ENCODE results near the gene ERCC5. TPM values are rescaled to one million over a fixed set of nuclear protein-coding genes. Genes with fewer than 3 reads are reported as not detected.

ERCC5 gene
- total and polyA plus RNA-seq, 5 donors, result 28.4 to 34.4 (median 29.3) TPM

DNA sequence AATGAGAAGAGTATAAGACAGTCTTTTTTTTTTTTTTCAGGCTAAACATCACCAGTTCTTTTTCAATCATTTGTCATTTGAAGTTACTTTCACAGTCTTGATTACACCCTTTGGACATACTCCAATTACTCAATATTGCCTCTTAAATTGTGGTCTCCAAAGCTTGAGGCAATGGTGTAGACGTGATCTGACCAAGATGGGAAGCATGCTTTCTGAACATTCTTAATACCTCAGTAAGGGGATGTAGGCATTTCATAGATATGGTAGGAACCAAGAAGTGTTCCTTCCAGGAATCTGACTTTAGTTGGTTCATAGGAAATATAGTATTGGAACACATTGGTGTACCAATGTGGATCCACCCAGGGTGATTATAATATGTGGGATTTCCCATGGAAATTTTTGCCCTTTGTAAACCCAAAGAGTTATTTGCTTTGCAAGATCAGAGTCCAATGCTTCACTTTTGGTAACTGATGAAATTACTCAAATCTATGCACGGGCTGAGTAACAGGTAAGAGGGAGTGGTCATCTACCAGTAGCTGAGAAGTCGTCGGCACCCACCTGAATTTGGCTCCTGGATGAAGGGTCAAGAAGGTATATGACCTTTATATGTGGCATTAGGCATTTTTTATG lies 62.2 kb downstream of the ERCC5 start:
- ATAC-seq (no peak), DNase-seq (no peak)
- Histone ChIP-seq H3K4me1 (ENCODE audit: control insufficient read depth, insufficient read depth, low read length) (no peaks in the 10 kb centered on the region), H3K4me3 (ENCODE audit: low read length) (no peak overlapping the region), H3K27me3 (ENCODE audit: control insufficient read depth, insufficient read depth) (no peaks in the 10 kb centered on the region), H3K9me3 (ENCODE audit: control insufficient read depth, low read length) (no peaks in the 10 kb centered on the region), H3K27ac (ENCODE audit: low read length) (no peak overlapping the region)
- intact Hi-C loops (cut with DNase I), result no loop called here
- 88% methylated on average over 4 of the region's 4 CpGs for WGBS

DNA sequence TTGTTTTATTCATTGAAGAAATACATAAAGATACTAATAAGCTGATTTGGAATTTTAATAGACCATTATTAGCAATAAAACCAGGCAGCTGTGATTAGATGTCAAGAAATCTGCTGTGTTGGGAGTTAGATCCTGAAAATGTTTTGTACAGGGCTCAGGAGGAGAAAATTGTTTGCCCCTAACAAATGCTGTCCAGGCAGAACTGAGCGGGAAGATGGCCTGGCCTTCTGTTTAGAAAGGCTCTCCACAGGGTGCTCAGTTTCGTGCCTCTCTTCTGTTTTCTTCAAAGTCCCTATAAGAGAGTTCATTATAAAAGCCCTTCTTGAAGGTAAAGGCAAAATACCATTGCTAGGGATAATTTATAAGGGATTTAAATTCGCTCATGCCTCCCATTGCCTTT lies 64.1 kb downstream of the ERCC5 start:
- H3K27ac ChIP-seq (ENCODE audit: low read length), result no peak overlapping the region
- no peaks in the 10 kb centered on the region for H3K9me3 ChIP-seq (ENCODE audit: control insufficient read depth, low read length)
- intact Hi-C loops (cut with DNase I), result loop anchor here in 2 of 4 donors (10.0 kb wide), 1 partner anchor 235 kb away; no protein-coding TSS in a partner anchor
- no peaks in the 10 kb centered on the region for H3K27me3 ChIP-seq (ENCODE audit: control insufficient read depth, insufficient read depth)
- ATAC-seq (no peak), DNase-seq (no peak)
- H3K4me3 ChIP-seq (ENCODE audit: low read length), result no peak overlapping the region
- WGBS, result 85% methylated on average over 3 of the region's 3 CpGs
- no peaks in the 10 kb centered on the region for H3K4me1 ChIP-seq (ENCODE audit: control insufficient read depth, insufficient read depth, low read length)

DNA sequence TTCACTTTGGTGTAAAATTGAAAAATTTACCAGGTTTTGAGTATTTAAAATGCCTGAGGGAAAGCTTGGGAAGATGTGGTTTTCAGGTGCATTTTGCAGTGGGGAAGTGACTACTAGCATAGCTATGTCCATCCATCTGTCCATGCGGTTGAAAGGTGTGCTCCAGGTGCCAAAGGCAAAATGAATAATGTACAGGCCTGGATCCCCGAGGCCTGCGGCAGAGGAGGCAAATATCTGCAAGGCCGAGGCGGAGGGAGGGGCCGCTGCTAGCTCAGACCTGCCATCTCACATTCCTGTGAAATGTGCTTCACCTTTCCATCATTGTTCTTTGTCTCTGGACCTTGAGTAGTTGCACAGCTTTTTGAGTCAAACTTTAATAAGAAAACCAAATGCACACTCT lies 65.5 kb downstream of the ERCC5 start:
- Histone ChIP-seq H3K27ac (ENCODE audit: low read length) (no peak overlapping the region), H3K9me3 (ENCODE audit: control insufficient read depth, low read length) (no peaks in the 10 kb centered on the region), H3K4me3 (ENCODE audit: low read length) (no peak overlapping the region), H3K4me1 (ENCODE audit: control insufficient read depth, insufficient read depth, low read length) (no peaks in the 10 kb centered on the region), H3K27me3 (ENCODE audit: control insufficient read depth, insufficient read depth) (no peaks in the 10 kb centered on the region)
- DNase-seq (no peak), ATAC-seq (no peak)
- WGBS, result 89% methylated on average over 6 of the region's 6 CpGs
- intact Hi-C loops (cut with DNase I), result loop anchor here in 2 of 4 donors (10.0 kb wide), 1 partner anchor 233 kb away; no protein-coding TSS in a partner anchor

DNA sequence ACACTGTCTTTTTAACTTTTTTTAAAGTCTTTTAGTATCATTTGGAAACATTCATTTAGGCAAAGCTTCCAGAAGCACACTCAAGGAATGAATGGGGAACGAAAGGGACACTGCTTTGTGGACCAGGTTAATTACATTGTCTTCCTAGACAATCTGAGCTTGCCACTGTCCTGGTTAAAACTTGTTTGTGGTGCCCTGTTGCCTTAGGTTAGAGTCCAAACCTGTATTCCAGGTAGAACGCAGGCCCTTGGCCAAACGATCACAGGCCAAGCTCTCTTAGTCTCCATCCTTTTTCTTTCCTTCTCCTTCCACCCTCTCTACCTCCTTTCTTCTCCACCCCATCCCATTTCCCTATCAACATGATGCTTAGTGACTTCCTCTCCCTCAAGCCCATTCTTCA lies 66.8 kb downstream of the ERCC5 start:
- Histone ChIP-seq H3K27me3 (ENCODE audit: control insufficient read depth, insufficient read depth) (no peaks in the 10 kb centered on the region), H3K9me3 (ENCODE audit: control insufficient read depth, low read length) (no peaks in the 10 kb centered on the region), H3K4me1 (ENCODE audit: control insufficient read depth, insufficient read depth, low read length) (no peaks in the 10 kb centered on the region), H3K27ac (ENCODE audit: low read length) (no peak overlapping the region), H3K4me3 (ENCODE audit: low read length) (no peak overlapping the region)
- WGBS, result 91% methylated on average over 3 of the region's 3 CpGs
- intact Hi-C loops (cut with DNase I), result loop anchor here in 2 of 4 donors (10.0 kb wide), 1 partner anchor 232 kb away; no protein-coding TSS in a partner anchor
- DNase-seq (no peak), ATAC-seq (no peak)

DNA sequence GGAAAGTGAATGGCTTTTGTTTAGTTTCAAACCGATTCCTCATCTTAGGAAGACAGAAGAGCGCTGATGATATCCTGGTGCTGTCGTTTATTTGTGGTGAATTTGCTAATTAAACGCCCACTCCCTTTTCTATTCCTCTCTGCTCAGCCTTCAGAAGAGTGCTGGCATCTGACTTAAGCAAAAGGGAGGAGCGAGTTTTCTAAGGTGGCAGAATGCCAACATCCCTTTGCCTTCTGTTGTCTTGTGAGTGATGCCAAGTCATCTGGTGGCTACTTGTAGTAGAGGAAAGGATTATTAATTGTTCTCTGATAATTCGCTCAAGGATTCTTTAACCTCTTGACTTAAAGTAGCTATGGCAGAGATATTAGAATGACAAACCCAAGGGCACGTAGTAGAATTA lies 68.1 kb downstream of the ERCC5 start:
- intact Hi-C loops (cut with DNase I), result loop anchor here in 2 of 4 donors (10.0 kb wide), 1 partner anchor 231 kb away; no protein-coding TSS in a partner anchor
- DNase-seq, result no peak
- peak; percentile 14 to 40 for ATAC-seq

DNA sequence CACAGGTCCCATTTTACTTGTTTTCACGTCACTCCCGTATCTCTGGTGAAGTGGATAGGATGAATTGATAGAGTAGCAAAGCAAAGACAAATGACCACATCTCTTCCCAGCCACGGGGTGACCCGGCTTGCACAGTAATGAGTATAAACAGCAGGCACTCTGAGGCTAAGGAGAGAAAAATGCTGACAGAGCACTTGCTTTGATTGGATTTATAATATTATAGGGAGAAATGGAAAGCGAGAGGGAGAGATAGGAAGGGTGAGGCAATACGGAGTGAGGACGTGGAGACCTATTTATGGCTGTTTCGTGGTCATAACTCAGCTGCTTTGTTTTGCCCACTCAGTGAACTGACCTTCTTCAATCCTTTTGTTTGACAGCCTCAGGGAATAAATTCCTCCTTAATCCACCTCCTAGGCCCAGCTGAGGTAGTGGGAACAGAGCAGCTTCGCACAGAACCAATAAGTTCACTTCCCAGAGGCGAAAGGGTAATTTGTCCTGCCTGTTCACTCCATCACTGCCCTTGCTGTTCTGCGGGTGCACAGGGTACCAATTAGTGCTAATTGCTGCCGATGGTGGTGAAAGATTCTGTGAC lies 68.6 kb downstream of the ERCC5 start:
- Histone ChIP-seq H3K9me3 (ENCODE audit: control insufficient read depth, low read length) (no peaks in the 10 kb centered on the region), H3K4me3 (ENCODE audit: low read length) (no peak overlapping the region), H3K4me1 (ENCODE audit: control insufficient read depth, insufficient read depth, low read length) (no peaks in the 10 kb centered on the region), H3K27ac (ENCODE audit: low read length) (no peak overlapping the region), H3K27me3 (ENCODE audit: control insufficient read depth, insufficient read depth) (no peaks in the 10 kb centered on the region)
- ATAC-seq (no peak), DNase-seq (no peak)
- 76% methylated on average over 12 of the region's 12 CpGs for WGBS
- intact Hi-C loops (cut with DNase I), result loop anchor here in 2 of 4 donors (10.0 kb wide), 1 partner anchor 230 kb away; no protein-coding TSS in a partner anchor

More for the DNA sequence above, 68.1 kb downstream of the ERCC5 start:
- H3K9me3 ChIP-seq (ENCODE audit: control insufficient read depth, low read length), result no peaks in the 10 kb centered on the region
- no peaks in the 10 kb centered on the region for H3K27me3 ChIP-seq (ENCODE audit: control insufficient read depth, insufficient read depth)
- H3K27ac ChIP-seq (ENCODE audit: low read length), result no peak overlapping the region
- no peak overlapping the region for H3K4me3 ChIP-seq (ENCODE audit: low read length)
- 36% methylated on average over 7 of the region's 7 CpGs for WGBS
- no peaks in the 10 kb centered on the region for H3K4me1 ChIP-seq (ENCODE audit: control insufficient read depth, insufficient read depth, low read length)

DNA sequence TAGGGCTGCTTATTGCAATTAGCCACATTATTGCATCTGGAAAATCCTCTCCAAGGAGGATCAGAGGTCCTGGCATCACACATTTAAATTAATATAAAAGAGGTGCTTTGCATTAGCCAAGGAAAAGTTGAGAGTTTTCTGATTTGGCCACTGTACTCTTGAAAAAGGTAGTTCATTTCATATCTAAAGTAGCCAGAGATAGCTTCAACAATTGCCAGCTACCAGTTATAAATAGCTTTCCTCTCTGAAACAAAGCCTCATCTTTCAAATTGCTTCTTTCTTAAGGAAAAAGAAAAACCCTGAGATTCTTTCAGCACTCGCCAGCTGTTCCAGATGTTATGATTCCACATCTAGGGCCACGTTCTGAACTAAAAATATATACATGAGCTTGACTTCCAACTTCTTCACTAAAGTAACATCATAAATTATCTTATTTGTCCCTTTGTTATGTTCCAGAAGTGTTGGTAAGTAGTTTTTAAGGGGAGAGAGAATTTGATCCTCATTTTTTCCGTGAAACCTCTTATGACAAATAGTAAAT lies 69.6 kb downstream of the ERCC5 start:
- H3K4me3 ChIP-seq (ENCODE audit: low read length), result no peak overlapping the region
- no peaks in the 10 kb centered on the region for H3K4me1 ChIP-seq (ENCODE audit: control insufficient read depth, insufficient read depth, low read length)
- DNase-seq, result no peak
- 43% methylated on average over 3 of the region's 3 CpGs for WGBS
- no peaks in the 10 kb centered on the region for H3K27me3 ChIP-seq (ENCODE audit: control insufficient read depth, insufficient read depth)
- intact Hi-C loops (cut with DNase I), result loop anchor here in 3 of 4 donors (5.0 to 10.0 kb wide), 2 partner anchors 222 to 229 kb away; no protein-coding TSS in a partner anchor
- H3K27ac ChIP-seq (ENCODE audit: low read length), result no peak overlapping the region
- H3K9me3 ChIP-seq (ENCODE audit: control insufficient read depth, low read length), result no peaks in the 10 kb centered on the region
- no peak for ATAC-seq

DNA sequence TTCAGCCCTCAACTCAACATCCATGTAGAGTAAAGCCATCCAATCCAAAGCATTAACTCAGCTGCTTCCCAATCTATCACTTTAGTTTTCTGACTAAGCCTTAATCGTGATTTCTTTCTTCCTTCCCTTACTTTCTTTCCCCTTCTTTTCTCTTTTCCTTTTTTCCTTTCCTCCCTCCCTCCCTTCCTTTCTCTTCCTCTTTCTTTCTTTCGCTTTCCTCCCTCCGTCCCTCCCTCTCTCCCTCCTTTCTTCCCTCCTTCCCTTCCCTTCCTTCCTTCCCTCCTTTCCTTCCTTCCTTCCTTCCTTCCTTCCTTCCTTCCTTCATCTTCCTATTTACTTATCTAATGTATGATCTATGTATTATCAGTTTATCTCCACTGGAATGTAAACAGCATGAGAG lies 71.2 kb downstream of the ERCC5 start:
- Histone ChIP-seq H3K27me3 (ENCODE audit: control insufficient read depth, insufficient read depth) (no peaks in the 10 kb centered on the region), H3K4me3 (ENCODE audit: low read length) (no peak overlapping the region), H3K27ac (ENCODE audit: low read length) (no peak overlapping the region), H3K9me3 (ENCODE audit: control insufficient read depth, low read length) (no peaks in the 10 kb centered on the region), H3K4me1 (ENCODE audit: control insufficient read depth, insufficient read depth, low read length) (no peaks in the 10 kb centered on the region)
- ATAC-seq (no peak), DNase-seq (no peak)
- intact Hi-C loops (cut with DNase I), result loop anchor here in 3 of 4 donors (5.0 to 10.0 kb wide), 2 partner anchors 220 to 228 kb away; no protein-coding TSS in a partner anchor
- WGBS, result 76% methylated on average over 3 of the region's 3 CpGs

DNA sequence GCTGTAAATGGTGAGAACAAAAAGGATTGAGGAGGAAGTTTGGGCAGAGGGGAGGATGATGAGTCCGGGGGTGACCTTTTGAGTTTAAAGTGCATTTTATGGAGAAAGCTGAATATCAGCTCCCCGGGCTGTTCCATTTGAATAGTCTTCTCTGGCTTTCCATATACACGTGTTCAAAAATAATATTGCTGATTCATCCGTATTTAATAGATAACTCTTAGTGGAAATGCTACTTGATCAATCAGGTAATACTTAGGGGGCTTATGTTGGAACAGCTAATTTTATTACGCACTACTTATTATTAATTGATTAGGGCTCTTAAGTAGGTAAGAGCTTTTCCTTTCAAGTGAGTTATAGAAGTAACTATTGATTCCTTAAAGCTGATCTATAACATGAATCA lies 76.4 kb downstream of the ERCC5 start:
- intact Hi-C loops (cut with DNase I), result no loop called here
- Histone ChIP-seq H3K27me3 (ENCODE audit: control insufficient read depth, insufficient read depth) (no peaks in the 10 kb centered on the region), H3K9me3 (ENCODE audit: control insufficient read depth, low read length) (no peaks in the 10 kb centered on the region), H3K4me1 (ENCODE audit: control insufficient read depth, insufficient read depth, low read length) (no peaks in the 10 kb centered on the region), H3K4me3 (ENCODE audit: low read length) (no peak overlapping the region), H3K27ac (ENCODE audit: low read length) (no peak overlapping the region)
- DNase-seq (no peak), ATAC-seq (no peak)
- WGBS, result 92% methylated on average over 5 of the region's 5 CpGs

Measured in right cardiac atrium (tissue), 5 donors.